ENCODE measurements around the gene ANLN. TPM values are rescaled to one million over a fixed set of nuclear protein-coding genes. Genes with fewer than 3 reads are reported as not detected.

Gene ANLN
- total and polyA plus RNA-seq, 4 donors, result 0.17 to 27.0 (median 1.3) TPM

DNA sequence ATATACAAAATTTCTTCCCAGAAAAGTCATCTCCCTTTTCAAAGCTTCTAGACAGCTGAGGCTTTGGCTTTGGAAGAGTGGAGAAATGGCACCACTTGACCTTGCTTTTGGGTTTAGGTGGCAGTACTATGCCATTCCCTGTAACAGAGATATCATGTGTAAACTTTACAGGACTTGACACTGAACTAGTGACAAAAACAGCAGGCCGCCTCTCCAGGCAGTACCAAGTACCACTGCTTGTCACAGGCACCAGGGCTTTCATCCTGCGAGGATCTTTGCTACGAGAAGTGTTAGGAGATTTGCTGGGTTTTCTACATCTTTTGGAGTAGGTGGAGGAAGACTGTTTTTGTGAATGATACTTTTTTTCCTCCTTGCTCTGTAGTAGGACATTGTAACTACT, 32.6 kb upstream of the ANLN start (continued):
- TF ChIP-seq, protein P1, sequence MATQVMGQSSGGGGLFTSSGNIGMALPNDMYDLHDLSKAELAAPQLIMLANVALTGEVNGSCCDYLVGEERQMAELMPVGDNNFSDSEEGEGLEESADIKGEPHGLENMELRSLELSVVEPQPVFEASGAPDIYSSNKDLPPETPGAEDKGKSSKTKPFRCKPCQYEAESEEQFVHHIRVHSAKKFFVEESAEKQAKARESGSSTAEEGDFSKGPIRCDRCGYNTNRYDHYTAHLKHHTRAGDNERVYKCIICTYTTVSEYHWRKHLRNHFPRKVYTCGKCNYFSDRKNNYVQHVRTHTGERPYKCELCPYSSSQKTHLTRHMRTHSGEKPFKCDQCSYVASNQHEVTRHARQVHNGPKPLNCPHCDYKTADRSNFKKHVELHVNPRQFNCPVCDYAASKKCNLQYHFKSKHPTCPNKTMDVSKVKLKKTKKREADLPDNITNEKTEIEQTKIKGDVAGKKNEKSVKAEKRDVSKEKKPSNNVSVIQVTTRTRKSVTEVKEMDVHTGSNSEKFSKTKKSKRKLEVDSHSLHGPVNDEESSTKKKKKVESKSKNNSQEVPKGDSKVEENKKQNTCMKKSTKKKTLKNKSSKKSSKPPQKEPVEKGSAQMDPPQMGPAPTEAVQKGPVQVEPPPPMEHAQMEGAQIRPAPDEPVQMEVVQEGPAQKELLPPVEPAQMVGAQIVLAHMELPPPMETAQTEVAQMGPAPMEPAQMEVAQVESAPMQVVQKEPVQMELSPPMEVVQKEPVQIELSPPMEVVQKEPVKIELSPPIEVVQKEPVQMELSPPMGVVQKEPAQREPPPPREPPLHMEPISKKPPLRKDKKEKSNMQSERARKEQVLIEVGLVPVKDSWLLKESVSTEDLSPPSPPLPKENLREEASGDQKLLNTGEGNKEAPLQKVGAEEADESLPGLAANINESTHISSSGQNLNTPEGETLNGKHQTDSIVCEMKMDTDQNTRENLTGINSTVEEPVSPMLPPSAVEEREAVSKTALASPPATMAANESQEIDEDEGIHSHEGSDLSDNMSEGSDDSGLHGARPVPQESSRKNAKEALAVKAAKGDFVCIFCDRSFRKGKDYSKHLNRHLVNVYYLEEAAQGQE (IDR thresholded peaks at IDR 0.05), result no peak
- no peak for TF ChIP-seq JUND (IDR thresholded peaks at IDR 0.05)
- TF ChIP-seq TAF1 (conservative IDR thresholded peaks at IDR 0.05), result no peak

DNA sequence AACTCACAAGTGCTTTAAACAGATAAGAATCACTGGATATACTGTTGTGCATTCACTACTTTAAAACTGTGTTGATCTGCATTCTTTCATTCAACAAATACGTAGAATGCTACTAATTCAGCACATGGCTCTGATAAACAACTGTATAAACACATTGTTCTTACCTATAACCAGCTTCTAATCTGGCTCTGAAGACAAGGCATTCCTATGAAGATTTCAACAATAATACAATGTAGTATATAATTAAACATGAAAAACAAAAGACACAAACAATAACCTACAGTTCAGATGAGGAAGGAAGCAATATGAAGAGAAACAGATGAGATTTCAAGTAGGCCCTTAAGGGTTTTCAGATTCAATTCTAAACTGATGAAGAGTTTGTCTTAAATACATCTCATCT, 31.1 kb upstream of the ANLN start:
- Histone ChIP-seq H3K27me3 (ENCODE audit: control insufficient read depth in 4 of 4, insufficient read depth in 4 of 4, low read length in 3 of 4) (no peaks in the 10 kb centered on the region), H3K4me1 (ENCODE audit: control insufficient read depth in 4 of 4, insufficient read depth in 4 of 4, low read length in 3 of 4) (no peaks in the 10 kb centered on the region), H3K9ac (ENCODE audit: low read depth in 1 of 2, low read length in 2 of 2) (no peak overlapping the region), H3K4me3 (ENCODE audit: low read depth in 1 of 3, low read length in 3 of 3) (no peak overlapping the region), H3K9me3 (ENCODE audit: control insufficient read depth in 4 of 4, low read length in 3 of 4) (no peaks in the 10 kb centered on the region), H3K36me3 (ENCODE audit: control insufficient read depth in 4 of 4, insufficient read depth in 3 of 4, low read depth in 1 of 4, low read length in 3 of 4) (peaks cover 0 to 2% (median 0%) of the 10 kb centered on the region in 4 donors), H3K27ac (ENCODE audit: low read depth in 1 of 2, low read length in 2 of 2) (no peak overlapping the region)
- no peak for DNase-seq (ENCODE audit: low spot score)
- TF ChIP-seq NR2F2 (IDR thresholded peaks at IDR 0.05) (no peak), YY1 (IDR thresholded peaks at IDR 0.05) (no peak), HNF4G (IDR thresholded peaks at IDR 0.05) (no peak), RXRA (IDR thresholded peaks at IDR 0.05) (no peak), SP1 (IDR thresholded peaks at IDR 0.05) (no peak), JUND (IDR thresholded peaks at IDR 0.05) (no peak), FOXA2 (IDR thresholded peaks at IDR 0.05) (no peak)
- TF ChIP-seq, protein P2, sequence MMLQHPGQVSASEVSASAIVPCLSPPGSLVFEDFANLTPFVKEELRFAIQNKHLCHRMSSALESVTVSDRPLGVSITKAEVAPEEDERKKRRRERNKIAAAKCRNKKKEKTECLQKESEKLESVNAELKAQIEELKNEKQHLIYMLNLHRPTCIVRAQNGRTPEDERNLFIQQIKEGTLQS (IDR thresholded peaks at IDR 0.05), result no peak
- TF ChIP-seq, protein P3, sequence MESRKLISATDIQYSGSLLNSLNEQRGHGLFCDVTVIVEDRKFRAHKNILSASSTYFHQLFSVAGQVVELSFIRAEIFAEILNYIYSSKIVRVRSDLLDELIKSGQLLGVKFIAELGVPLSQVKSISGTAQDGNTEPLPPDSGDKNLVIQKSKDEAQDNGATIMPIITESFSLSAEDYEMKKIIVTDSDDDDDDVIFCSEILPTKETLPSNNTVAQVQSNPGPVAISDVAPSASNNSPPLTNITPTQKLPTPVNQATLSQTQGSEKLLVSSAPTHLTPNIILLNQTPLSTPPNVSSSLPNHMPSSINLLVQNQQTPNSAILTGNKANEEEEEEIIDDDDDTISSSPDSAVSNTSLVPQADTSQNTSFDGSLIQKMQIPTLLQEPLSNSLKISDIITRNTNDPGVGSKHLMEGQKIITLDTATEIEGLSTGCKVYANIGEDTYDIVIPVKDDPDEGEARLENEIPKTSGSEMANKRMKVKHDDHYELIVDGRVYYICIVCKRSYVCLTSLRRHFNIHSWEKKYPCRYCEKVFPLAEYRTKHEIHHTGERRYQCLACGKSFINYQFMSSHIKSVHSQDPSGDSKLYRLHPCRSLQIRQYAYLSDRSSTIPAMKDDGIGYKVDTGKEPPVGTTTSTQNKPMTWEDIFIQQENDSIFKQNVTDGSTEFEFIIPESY (IDR thresholded peaks at IDR 0.05), result no peak
- WGBS, result 95% methylated on average over 1 of the region's 1 CpG

DNA sequence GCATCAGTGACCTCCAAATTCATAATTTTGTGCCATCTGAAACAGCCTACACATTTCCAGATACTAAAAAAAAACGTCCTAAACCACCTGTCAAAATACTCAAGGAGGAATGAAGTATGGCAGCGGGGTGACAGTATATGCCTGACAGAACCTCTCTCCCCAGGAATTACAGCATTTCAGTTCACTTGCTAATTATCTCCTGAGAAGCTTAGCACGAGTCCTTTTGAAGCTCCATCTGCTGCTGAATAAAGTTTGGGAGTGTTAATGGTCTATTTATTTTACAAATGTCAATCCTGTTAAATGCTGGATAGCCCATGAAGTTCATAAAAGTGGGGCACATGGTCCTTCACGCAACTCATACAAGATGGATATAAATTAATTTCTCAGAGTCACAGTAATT, 29.4 kb upstream of the ANLN start:
- H3K9ac ChIP-seq (ENCODE audit: low read depth in 1 of 2, low read length in 2 of 2), result no peak overlapping the region
- WGBS, result 75% methylated on average over 4 of the region's 4 CpGs
- H3K27me3 ChIP-seq (ENCODE audit: control insufficient read depth in 4 of 4, insufficient read depth in 4 of 4, low read length in 3 of 4), result no peaks in the 10 kb centered on the region
- no peak for DNase-seq (ENCODE audit: low spot score)
- no peaks in the 10 kb centered on the region for H3K9me3 ChIP-seq (ENCODE audit: control insufficient read depth in 4 of 4, low read length in 3 of 4)
- H3K36me3 ChIP-seq (ENCODE audit: control insufficient read depth in 4 of 4, insufficient read depth in 3 of 4, low read depth in 1 of 4, low read length in 3 of 4), result peaks cover 0 to 2% (median 0%) of the 10 kb centered on the region in 4 donors
- H3K4me3 ChIP-seq (ENCODE audit: low read depth in 1 of 3, low read length in 3 of 3), result no peak overlapping the region
- no peak overlapping the region for H3K27ac ChIP-seq (ENCODE audit: low read depth in 1 of 2, low read length in 2 of 2)
- no peaks in the 10 kb centered on the region for H3K4me1 ChIP-seq (ENCODE audit: control insufficient read depth in 4 of 4, insufficient read depth in 4 of 4, low read length in 3 of 4)
- no peak for TF ChIP-seq EGR1 (IDR thresholded peaks at IDR 0.05; ENCODE audit: low read depth in 2 of 2)
- TF ChIP-seq RXRA (IDR thresholded peaks at IDR 0.05), result no peak
- TF ChIP-seq, protein P1 (IDR thresholded peaks at IDR 0.05), result no peak
- TF ChIP-seq, protein P4, sequence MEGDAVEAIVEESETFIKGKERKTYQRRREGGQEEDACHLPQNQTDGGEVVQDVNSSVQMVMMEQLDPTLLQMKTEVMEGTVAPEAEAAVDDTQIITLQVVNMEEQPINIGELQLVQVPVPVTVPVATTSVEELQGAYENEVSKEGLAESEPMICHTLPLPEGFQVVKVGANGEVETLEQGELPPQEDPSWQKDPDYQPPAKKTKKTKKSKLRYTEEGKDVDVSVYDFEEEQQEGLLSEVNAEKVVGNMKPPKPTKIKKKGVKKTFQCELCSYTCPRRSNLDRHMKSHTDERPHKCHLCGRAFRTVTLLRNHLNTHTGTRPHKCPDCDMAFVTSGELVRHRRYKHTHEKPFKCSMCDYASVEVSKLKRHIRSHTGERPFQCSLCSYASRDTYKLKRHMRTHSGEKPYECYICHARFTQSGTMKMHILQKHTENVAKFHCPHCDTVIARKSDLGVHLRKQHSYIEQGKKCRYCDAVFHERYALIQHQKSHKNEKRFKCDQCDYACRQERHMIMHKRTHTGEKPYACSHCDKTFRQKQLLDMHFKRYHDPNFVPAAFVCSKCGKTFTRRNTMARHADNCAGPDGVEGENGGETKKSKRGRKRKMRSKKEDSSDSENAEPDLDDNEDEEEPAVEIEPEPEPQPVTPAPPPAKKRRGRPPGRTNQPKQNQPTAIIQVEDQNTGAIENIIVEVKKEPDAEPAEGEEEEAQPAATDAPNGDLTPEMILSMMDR (IDR thresholded peaks at IDR 0.05; ENCODE audit: low read depth, low read length, missing input control), result no peak
- TF ChIP-seq JUND (IDR thresholded peaks at IDR 0.05), result no peak
- TF ChIP-seq SP1 (IDR thresholded peaks at IDR 0.05), result no peak
- TF ChIP-seq HNF4A (conservative IDR thresholded peaks at IDR 0.05), result no peak
- TF ChIP-seq TAF1 (conservative IDR thresholded peaks at IDR 0.05), result no peak
- TF ChIP-seq HNF4G (IDR thresholded peaks at IDR 0.05), result no peak
- TF ChIP-seq, protein P3 (IDR thresholded peaks at IDR 0.05), result no peak
- TF ChIP-seq GABPA (IDR thresholded peaks at IDR 0.05 in 1 of 2, conservative IDR thresholded peaks at IDR 0.05 in 1 of 2), result no peak
- TF ChIP-seq NR2F2 (IDR thresholded peaks at IDR 0.05), result no peak
- no peak for TF ChIP-seq FOXA1 (IDR thresholded peaks at IDR 0.05)
- TF ChIP-seq, protein P2 (IDR thresholded peaks at IDR 0.05), result no peak

Measured in liver (tissue), 9 donors.